Transverse colon (tissue), 4 donors: ENCODE results near the gene WWOX. TPM values are rescaled to one million over a fixed set of nuclear protein-coding genes. Genes with fewer than 3 reads are reported as not detected.

ENCODE experiments used
- DNase-seq: peaks from one replicate; pipeline ENCODE4 v3.0.0-alpha.2; 2019
- H3K27ac ChIP-seq, 4 donors: fragments of 200-600 bp; sonication (generic); 2 replicates each; pipeline ENCODE4 v1.5.1; 2016 to 2018; ENCODE audit warnings: inconsistent platforms in 4 of 4
- H3K27me3 ChIP-seq: fragments of 200-600 bp; sonication (generic); 2 replicates; pipeline ENCODE4 v1.5.1; 2017; ENCODE audit warnings: inconsistent platforms
- H3K36me3 ChIP-seq, 4 donors: fragments of 200-600 bp; sonication (generic); 2 replicates each; pipeline ENCODE4 v1.5.1; 2017 to 2019; ENCODE audit warnings: inconsistent platforms in 4 of 4
- H3K4me1 ChIP-seq, 4 donors: fragments of 200-600 bp; sonication (generic); 2 replicates each; pipeline ENCODE4 v1.5.1; 2017 to 2020; ENCODE audit warnings: inconsistent platforms in 4 of 4
- H3K4me3 ChIP-seq, 4 donors: fragments of 200-600 bp; sonication (generic); 1 replicate in 1 of 4; 2 replicates in 3 of 4; pipeline versions ENCODE4 v1.5.1 to v1.6.1; 2017 to 2019; ENCODE audit warnings: inconsistent platforms in 4 of 4
- H3K9me3 ChIP-seq, 2 donors: fragments of 200-600 bp; sonication (generic); 2 replicates each; pipeline ENCODE4 v1.5.1; 2017 to 2019; ENCODE audit warnings: inconsistent platforms in 2 of 2
- EP300 ChIP-seq: sonication (generic); formaldehyde crosslinking; IDR thresholded peaks from one replicate; pipeline ENCODE4 v1.6.1; 2017; ENCODE audit warnings: antibody characterized with exemption, low read depth
- POLR2A ChIP-seq: fragments of 450-650 bp; IDR thresholded peaks from one replicate; pipeline ENCODE4 v1.6.1; 2016; ENCODE audit warnings: antibody characterized with exemption, mild to moderate bottlenecking, moderate library complexity
- POLR2AphosphoS5 ChIP-seq, 3 donors: sonication (generic); formaldehyde crosslinking; IDR thresholded peaks; one replicate each; pipeline ENCODE4 v1.6.1; 2016; ENCODE audit warnings: antibody characterized with exemption in 3 of 3
- WGBS, 2 donors: methylation state at CpG; one replicate each; pipeline ENCODE4 v1.1.5; 2018; ENCODE audit warnings: low coverage in 1 of 2; 5-methylcytosine and 5-hydroxymethylcytosine counted together
- in situ Hi-C, 4 donors: fragments of 200-750 bp; cut with MboI; loops; one replicate each; pipeline versions ENCODE4 v1.15.0 to v1.15.1; 2017; ENCODE audit warnings: low sequenced_read_pairs in 3 of 4, low pct_ligation_motif_present in 1 of 4, low pct_unique_long_range_greater_than_20kb in 1 of 4
- intact Hi-C: fragments of 100-400 bp; cut with DNase I; formaldehyde crosslinking; loops from one replicate; pipeline ENCODE4 v1.15.1; 2023; ENCODE audit warnings: low total_unique reads
- total RNA-seq, 4 donors: library from RNA; depleted of rRNA; stranded (reverse); fragments of >200 nt; gene quantifications; one replicate each; pipeline ENCODE4 v1.1.0, GENCODE V29; 2016
- TF ChIP-seq, protein P1 (sequence below), 5 experiments: fragments of 200-600 bp in 3 of 5; fragments of 450-650 bp in 2 of 5; sonication (generic) in 3 of 5; IDR thresholded peaks; 1 replicate in 2 of 5; 2 replicates in 3 of 5; pipeline ENCODE4 v1.5.1; 2016 to 2017; ENCODE audit warnings: antibody characterized with exemption in 5 of 5, inconsistent platforms in 3 of 5, mild to moderate bottlenecking in 2 of 5, moderate library complexity in 1 of 5

Gene WWOX
- total RNA-seq, 4 donors from 2014 or later = 11.2 to 53.8 (median 24.8) TPM

DNA sequence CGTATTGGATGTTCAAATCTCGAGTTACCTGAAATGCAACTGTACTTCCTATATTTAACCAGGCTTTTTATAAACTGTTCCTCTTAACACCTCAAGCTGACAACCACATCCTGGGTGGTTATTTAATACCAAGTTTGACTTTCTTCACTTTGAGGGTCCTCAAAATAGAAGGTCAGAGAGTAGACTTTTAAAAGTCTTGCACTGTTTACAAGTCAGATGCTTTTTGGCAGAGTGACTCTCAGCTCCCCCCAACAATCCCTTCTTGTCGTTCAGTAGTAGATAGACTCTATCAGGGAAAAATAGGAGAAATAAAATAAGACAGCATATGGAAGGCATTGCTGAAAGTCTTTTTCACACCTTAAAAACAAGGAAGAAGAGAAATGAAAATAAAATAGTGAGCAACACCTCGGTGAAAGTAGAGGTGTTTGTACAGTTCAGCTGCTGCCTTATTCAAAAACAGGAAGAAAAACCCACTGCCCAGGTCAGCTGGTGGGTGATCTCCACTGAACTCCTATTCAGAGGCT, 650.4 kb downstream of the WWOX start:
- no peaks in the 10 kb centered on the region for H3K36me3 ChIP-seq
- TF ChIP-seq POLR2A (no peak), POLR2AphosphoS5 (IDR thresholded peaks at IDR 0.05) (no peak), EP300 (no peak)
- TF ChIP-seq, protein P1, sequence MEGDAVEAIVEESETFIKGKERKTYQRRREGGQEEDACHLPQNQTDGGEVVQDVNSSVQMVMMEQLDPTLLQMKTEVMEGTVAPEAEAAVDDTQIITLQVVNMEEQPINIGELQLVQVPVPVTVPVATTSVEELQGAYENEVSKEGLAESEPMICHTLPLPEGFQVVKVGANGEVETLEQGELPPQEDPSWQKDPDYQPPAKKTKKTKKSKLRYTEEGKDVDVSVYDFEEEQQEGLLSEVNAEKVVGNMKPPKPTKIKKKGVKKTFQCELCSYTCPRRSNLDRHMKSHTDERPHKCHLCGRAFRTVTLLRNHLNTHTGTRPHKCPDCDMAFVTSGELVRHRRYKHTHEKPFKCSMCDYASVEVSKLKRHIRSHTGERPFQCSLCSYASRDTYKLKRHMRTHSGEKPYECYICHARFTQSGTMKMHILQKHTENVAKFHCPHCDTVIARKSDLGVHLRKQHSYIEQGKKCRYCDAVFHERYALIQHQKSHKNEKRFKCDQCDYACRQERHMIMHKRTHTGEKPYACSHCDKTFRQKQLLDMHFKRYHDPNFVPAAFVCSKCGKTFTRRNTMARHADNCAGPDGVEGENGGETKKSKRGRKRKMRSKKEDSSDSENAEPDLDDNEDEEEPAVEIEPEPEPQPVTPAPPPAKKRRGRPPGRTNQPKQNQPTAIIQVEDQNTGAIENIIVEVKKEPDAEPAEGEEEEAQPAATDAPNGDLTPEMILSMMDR (IDR thresholded peaks at IDR 0.05) = no peak
- H3K27me3 ChIP-seq = no peaks in the 10 kb centered on the region
- H3K27ac ChIP-seq = no peak overlapping the region
- WGBS, 2 donors = 42 to 49% methylated on average over 4 of the region's 4 CpGs
- in situ Hi-C loops = loop anchor here in 2 of 4 donors (25.0 kb wide), 2 partner anchors 238 to 638 kb away; no protein-coding TSS in a partner anchor
- no peak overlapping the region for H3K4me3 ChIP-seq
- peaks cover 0 to 18% (median 10%) of the 10 kb centered on the region in 4 donors for H3K4me1 ChIP-seq
- no peak for DNase-seq
- intact Hi-C loops = no loop called here
- no peaks in the 10 kb centered on the region for H3K9me3 ChIP-seq

- H3K27me3 ChIP-seq = no peaks in the 10 kb centered on the region
- no peaks in the 10 kb centered on the region for H3K36me3 ChIP-seq
- TF ChIP-seq, protein P1 (IDR thresholded peaks at IDR 0.05) = no peak
- WGBS, 2 donors = 92 to 93% methylated on average over 8 of the region's 8 CpGs
- intact Hi-C loops (no loop called here), in situ Hi-C loops (loop anchor here in 2 of 4 donors (25.0 kb wide), 2 partner anchors 238 to 638 kb away; no protein-coding TSS in a partner anchor)
- no peak overlapping the region for H3K4me3 ChIP-seq
- DNase-seq = no peak
- peaks cover 0 to 10% (median 4%) of the 10 kb centered on the region in 4 donors for H3K4me1 ChIP-seq
- no peaks in the 10 kb centered on the region for H3K9me3 ChIP-seq
- H3K27ac ChIP-seq = no peak overlapping the region
These were observed 651.2 kb downstream of the WWOX start for GRCh38 chr16:78750611-78751010.

GRCh38 chr16:78751601-78752000, 652.1 kb downstream of the WWOX start:
- intact Hi-C loops (no loop called here), in situ Hi-C loops (loop anchor here in 2 of 4 donors (25.0 kb wide), 2 partner anchors 239 to 639 kb away; no protein-coding TSS in a partner anchor)
- Histone ChIP-seq H3K4me3 (no peak overlapping the region), H3K27me3 (no peaks in the 10 kb centered on the region), H3K9me3 (no peaks in the 10 kb centered on the region), H3K4me1 (peaks cover 0 to 5% (median 0%) of the 10 kb centered on the region in 4 donors), H3K27ac (no peak overlapping the region), H3K36me3 (no peaks in the 10 kb centered on the region)
- 89 to 90% methylated on average over 3 of the region's 3 CpGs for WGBS, 2 donors
- DNase-seq = no peak
- TF ChIP-seq POLR2A (no peak), POLR2AphosphoS5 (IDR thresholded peaks at IDR 0.05) (no peak), EP300 (no peak)
- TF ChIP-seq, protein P1 (IDR thresholded peaks at IDR 0.05) = no peak

DNA sequence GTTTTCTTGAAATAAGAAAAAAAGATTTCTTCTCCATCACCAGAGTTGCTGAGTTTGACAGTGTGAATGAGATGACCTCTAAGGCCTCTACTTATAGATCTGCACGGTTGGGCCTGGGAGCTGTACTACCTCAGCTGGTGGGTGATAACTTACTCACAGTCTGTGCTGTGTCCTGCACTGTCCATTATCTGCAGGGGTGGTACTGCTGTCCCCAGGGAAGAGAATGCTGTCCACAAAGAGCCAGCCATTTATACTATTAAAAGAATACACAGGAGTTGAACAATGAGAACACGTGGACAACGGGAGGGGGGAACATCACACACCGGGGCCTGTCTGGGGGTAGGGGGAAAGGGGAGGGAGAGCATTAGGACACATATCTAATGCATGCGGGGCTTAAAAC, 655.3 kb downstream of the WWOX start:
- Histone ChIP-seq H3K27me3 (no peaks in the 10 kb centered on the region), H3K4me3 (no peak overlapping the region), H3K36me3 (no peaks in the 10 kb centered on the region), H3K4me1 (peaks cover 0 to 4% (median 0%) of the 10 kb centered on the region in 4 donors), H3K9me3 (no peaks in the 10 kb centered on the region), H3K27ac (no peak overlapping the region)
- TF ChIP-seq POLR2A (no peak), POLR2AphosphoS5 (IDR thresholded peaks at IDR 0.05) (no peak), EP300 (no peak)
- TF ChIP-seq, protein P1 (IDR thresholded peaks at IDR 0.05) = no peak
- 88 to 100% methylated on average over 1 to 4 of the region's 5 CpGs for WGBS, 2 donors
- in situ Hi-C loops (loop anchor here in 2 of 4 donors (25.0 kb wide), 2 partner anchors 242 to 642 kb away; no protein-coding TSS in a partner anchor), intact Hi-C loops (no loop called here)
- DNase-seq = no peak
